Endodermal cell (in vitro differentiated cells): Measurements from ENCODE around the gene UXT. TPM values are rescaled to one million over a fixed set of nuclear protein-coding genes. Genes with fewer than 3 reads are reported as not detected.

Experiments
- DNase-seq: peaks from one replicate; pipeline ENCODE4 v3.0.0-alpha.2; 2017
- H3K27ac ChIP-seq: 2 replicates; pipeline ENCODE4 v1.5.1; 2013; ENCODE audit warnings: mild to moderate bottlenecking, low read depth, low read length, moderate library complexity
- H3K27me3 ChIP-seq: 2 replicates; pipeline ENCODE4 v1.6.1; 2013; ENCODE audit warnings: mild to moderate bottlenecking, low read length, moderate library complexity; ENCODE audit not compliant: insufficient read depth, control insufficient read depth, poor library complexity, severe bottlenecking
- H3K36me3 ChIP-seq: 2 replicates; pipeline ENCODE4 v1.7.0; 2013; ENCODE audit warnings: mild to moderate bottlenecking, low read length, moderate library complexity; ENCODE audit not compliant: control insufficient read depth, insufficient read depth
- H3K4me1 ChIP-seq: one replicate; pipeline ENCODE4 v1.7.0; 2013; ENCODE audit warnings: low read length; ENCODE audit not compliant: control insufficient read depth, insufficient read depth
- H3K4me3 ChIP-seq: 2 replicates; pipeline ENCODE4 v1.5.1; 2013; ENCODE audit warnings: mild to moderate bottlenecking, low read length, moderate library complexity
- H3K9ac ChIP-seq: 2 replicates; pipeline ENCODE4 v1.6.1; 2013; ENCODE audit warnings: mild to moderate bottlenecking, low read length, moderate library complexity; ENCODE audit not compliant: poor library complexity, severe bottlenecking; ENCODE audit errors: extremely low read depth
- H3K9me3 ChIP-seq: 2 replicates; pipeline ENCODE4 v1.6.1; 2013; ENCODE audit warnings: mild to moderate bottlenecking, low read length, moderate library complexity; ENCODE audit not compliant: control insufficient read depth
- H3K27ac Mint-ChIP-seq: 2 replicates; pipeline ENCODE4 v1.8.0; 2020; ENCODE audit warnings: mixed read lengths
- H3K27me3 Mint-ChIP-seq: 2 replicates; pipeline ENCODE4 v1.8.0; 2021; ENCODE audit warnings: mild to moderate bottlenecking, mixed read lengths; ENCODE audit not compliant: insufficient read depth
- H3K36me3 Mint-ChIP-seq: 2 replicates; pipeline ENCODE4 v1.8.0; 2020; ENCODE audit warnings: low read depth, mixed read lengths
- H3K4me1 Mint-ChIP-seq: 2 replicates; pipeline ENCODE4 v1.8.0; 2020; ENCODE audit warnings: mixed read lengths
- H3K4me3 Mint-ChIP-seq: 2 replicates; pipeline ENCODE4 v1.8.0; 2020; ENCODE audit warnings: mild to moderate bottlenecking, moderate library complexity, mixed read lengths
- H3K9me3 Mint-ChIP-seq: 2 replicates; pipeline ENCODE4 v1.8.0; 2020; ENCODE audit warnings: mild to moderate bottlenecking, mixed read lengths
- CTCF ChIP-seq: fragments of 200-600 bp; sonication (generic); conservative IDR thresholded peaks from 2 replicates; pipeline ENCODE4 v1.5.0; 2021; ENCODE audit warnings: antibody characterized with exemption, mild to moderate bottlenecking
- WGBS, 2 experiments: methylation state at CpG; one replicate each; pipeline versions ENCODE4 v1.1.5 to v1.1.7; 2013; ENCODE audit warnings: missing lambda C conversion rate in 2 of 2, mixed read lengths in 1 of 2; ENCODE audit not compliant: insufficient coverage in 1 of 2, insufficient read length in 1 of 2; 5-methylcytosine and 5-hydroxymethylcytosine counted together
- total RNA-seq, 2 donors: library from RNA; stranded (reverse); fragmentation: NEBNext Ultra II Directional in 1 of 2; extraction: Animal tissue kit (Norgen Biotek cat#: 25700) in 1 of 2; gene quantifications; 2 replicates in 1 of 2; 3 replicates in 1 of 2; pipeline ENCODE4 v1.2.1, GENCODE V29; 2021

The UXT gene
- total RNA-seq, 2 donors from 2014 or later, result 83.7 to 99.9 TPM

- Mint-ChIP-seq H3K27me3 (no peaks in the 10 kb centered on the region), H3K27ac (peak within 1 kb of the TSS; percentile 75), H3K36me3 (no peaks in the 10 kb centered on the region), H3K4me3 (no peak within 1 kb of the TSS), H3K9me3 (peaks cover 55% of the 10 kb centered on the region), H3K4me1 (peaks cover 13% of the 10 kb centered on the region)
- no peak within 1 kb of the TSS for H3K27ac ChIP-seq
- H3K4me1 ChIP-seq, result no peaks in the 10 kb centered on the region
- no peak within 1 kb of the TSS for H3K4me3 ChIP-seq
- no peak for TF ChIP-seq CTCF
- H3K9ac ChIP-seq, result no peak within 1 kb of the TSS
- H3K36me3 ChIP-seq, result no peaks in the 10 kb centered on the region
- WGBS, 2 experiments, result 70% methylated on average over 13 of the region's 14 CpGs; no CpG with 5 or more reads in 1 of the 2 experiments
- H3K27me3 ChIP-seq, result no peaks in the 10 kb centered on the region
- peak; percentile 59 for DNase-seq
- H3K9me3 ChIP-seq, result no peaks in the 10 kb centered on the region
Measured at GRCh38 chrX:47629419-47630200, 29.4 kb downstream of the UXT start, which contains the start of gene CFP. Gene CFP (minus strand): TSS chrX:47629930. CDS start chrX:47629844, 86 bp downstream.

- H3K9me3 ChIP-seq, result no peaks in the 10 kb centered on the region
- Mint-ChIP-seq H3K4me1 (peaks cover 13% of the 10 kb centered on the region), H3K9me3 (peaks cover 59% of the 10 kb centered on the region), H3K4me3 (no peak overlapping the region), H3K27ac (peak overlapping the region; percentile 75), H3K27me3 (no peaks in the 10 kb centered on the region), H3K36me3 (no peaks in the 10 kb centered on the region)
- no peaks in the 10 kb centered on the region for H3K36me3 ChIP-seq
- H3K9ac ChIP-seq, result no peak overlapping the region
- no peak overlapping the region for H3K27ac ChIP-seq
- H3K27me3 ChIP-seq, result no peaks in the 10 kb centered on the region
- H3K4me1 ChIP-seq, result no peaks in the 10 kb centered on the region
- 86 to 91% methylated on average over 1 of the region's 1 CpG for WGBS, 2 experiments
- peak; percentile 52 for TF ChIP-seq CTCF
- H3K4me3 ChIP-seq, result no peak overlapping the region
- DNase-seq, result peak; percentile 71
Measured at GRCh38 chrX:47628982-47629381, 30.0 kb downstream of the UXT start.

- Histone ChIP-seq H3K36me3 (no peaks in the 10 kb centered on the region), H3K9me3 (no peaks in the 10 kb centered on the region), H3K4me1 (no peaks in the 10 kb centered on the region), H3K27me3 (no peaks in the 10 kb centered on the region), H3K27ac (no peak overlapping the region), H3K4me3 (no peak overlapping the region), H3K9ac (no peak overlapping the region)
- DNase-seq, result no peak
- peaks cover 81% of the 10 kb centered on the region for H3K9me3 Mint-ChIP-seq
- no peak overlapping the region for H3K27ac Mint-ChIP-seq
- no peaks in the 10 kb centered on the region for H3K36me3 Mint-ChIP-seq
- peaks cover 13% of the 10 kb centered on the region for H3K4me1 Mint-ChIP-seq
- 89% methylated on average over 2 of the region's 2 CpGs; no CpG with 5 or more reads in 1 of the 2 experiments for WGBS, 2 experiments
- no peak overlapping the region for H3K4me3 Mint-ChIP-seq
- TF ChIP-seq CTCF, result no peak
- H3K27me3 Mint-ChIP-seq, result peaks cover 15% of the 10 kb centered on the region
Measured at GRCh38 chrX:47625365-47625764, 33.6 kb downstream of the UXT start.
